Heart left ventricle (tissue), 13 donors: ENCODE results near the gene PIGL.

Experiments used
- POLR2A ChIP-seq, 2 donors: fragments of 450-650 bp; IDR thresholded peaks; one replicate each; pipeline ENCODE4 v1.6.1; 2017; ENCODE audit warnings: antibody characterized with exemption in 2 of 2, mild to moderate bottlenecking in 2 of 2, moderate library complexity in 2 of 2
- TF ChIP-seq, protein P1 (sequence below), 12 donors: fragments of 200-600 bp; sonication (generic) in 4 of 12; IDR thresholded peaks; one replicate each; pipeline versions ENCODE4 v1.5.0 to v1.8.0; 2018 to 2022; ENCODE audit warnings: antibody characterized with exemption in 12 of 12, mild to moderate bottlenecking in 5 of 12
- donor health status: ischemic (EF 13 %, LVEDD 7.1; RV severe dilation, severe dysfunction).
- donor health status: DM: no; HTN: yes; CAD: no.
- donor health status: DM: no; HTN: no; CAD: no.
- donor health status: ischemic (EF 25% LVEDD 6.9; RV normal size, moderate dysfunction).
- donor health status: ischemic (EF 25% LVEDD 5.7; RV mildly dilated, moderate dysfunction).
- donor health status: ischemic (EF 35%, LVEDD 5.7; RV mildly dilated, moderate dysfunction).
- donor health status: nonischemic (EF 11% LVEDD 7.7; RV severe dilation, severe dysfunction).
- donor health status: DM: yes; HTN: yes; CAD: no.
- donor health status: PGD.
- donor health status: ischemic (EF 29% LVEDD 5.4; RV normal size, mild dysfunction).
- donor health status: nonischemic (EF 23%, LVEDD 6.1; RV moderate dilation, normal function).

- TF ChIP-seq, protein P1, sequence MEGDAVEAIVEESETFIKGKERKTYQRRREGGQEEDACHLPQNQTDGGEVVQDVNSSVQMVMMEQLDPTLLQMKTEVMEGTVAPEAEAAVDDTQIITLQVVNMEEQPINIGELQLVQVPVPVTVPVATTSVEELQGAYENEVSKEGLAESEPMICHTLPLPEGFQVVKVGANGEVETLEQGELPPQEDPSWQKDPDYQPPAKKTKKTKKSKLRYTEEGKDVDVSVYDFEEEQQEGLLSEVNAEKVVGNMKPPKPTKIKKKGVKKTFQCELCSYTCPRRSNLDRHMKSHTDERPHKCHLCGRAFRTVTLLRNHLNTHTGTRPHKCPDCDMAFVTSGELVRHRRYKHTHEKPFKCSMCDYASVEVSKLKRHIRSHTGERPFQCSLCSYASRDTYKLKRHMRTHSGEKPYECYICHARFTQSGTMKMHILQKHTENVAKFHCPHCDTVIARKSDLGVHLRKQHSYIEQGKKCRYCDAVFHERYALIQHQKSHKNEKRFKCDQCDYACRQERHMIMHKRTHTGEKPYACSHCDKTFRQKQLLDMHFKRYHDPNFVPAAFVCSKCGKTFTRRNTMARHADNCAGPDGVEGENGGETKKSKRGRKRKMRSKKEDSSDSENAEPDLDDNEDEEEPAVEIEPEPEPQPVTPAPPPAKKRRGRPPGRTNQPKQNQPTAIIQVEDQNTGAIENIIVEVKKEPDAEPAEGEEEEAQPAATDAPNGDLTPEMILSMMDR (IDR thresholded peaks at IDR 0.05) = no peak
- TF ChIP-seq POLR2A (IDR thresholded peaks at IDR 0.05) = no peak
These were observed 44.0 kb downstream of the PIGL start for GRCh38 chr17:16261049-16261448.
